PC-9 (cell line): ENCODE results near the gene APOBEC3C. TPM values are rescaled to one million over a fixed set of nuclear protein-coding genes. Genes with fewer than 3 reads are reported as not detected.
"Not testable (repeated sequence)": the region's sequence is repeated elsewhere in the genome, so short reads cannot be mapped to it uniquely, and the experiment has no call there.

Experiments
- BruUV-seq: library from RNA; stranded (reverse); fragments of 400-500 nt; replicated peaks from 2 replicates; lab custom pipeline; 2021; lab: Mats Ljungman, UMichigan
- CTCF ChIA-PET: fragments of 300-600 bp; sonication (Branson Sonifier 250); formaldehyde crosslinking; loops from one replicate; lab custom pipeline; 2022; ENCODE audit warnings: antibody characterized with exemption; lab: Charles Lee
- POLR2A ChIA-PET: fragments of 300-600 bp; sonication (Branson Sonifier 250); formaldehyde crosslinking; loops from one replicate; lab custom pipeline; 2022; ENCODE audit warnings: antibody characterized with exemption; ENCODE audit not compliant: unreplicated experiment; lab: Charles Lee
- DNase-seq, 2 experiments: peaks; one replicate each; pipeline versions ENCODE4 v3.0.0 to v3.0.0-alpha.2; 2015 to 2022; ENCODE audit warnings: mixed read lengths in 1 of 2
- H2AFZ ChIP-seq: fragments of 200-600 bp; sonication (generic); 2 replicates; pipeline ENCODE4 v1.8.1; 2017; ENCODE audit warnings: antibody characterized with exemption
- H3F3A ChIP-seq: fragments of 200-600 bp; sonication (generic); 2 replicates; pipeline ENCODE4 v1.8.1; 2017; ENCODE audit warnings: antibody characterized with exemption, mild to moderate bottlenecking, low read depth; ENCODE audit not compliant: insufficient read depth
- H3K27ac ChIP-seq: fragments of 200-600 bp; sonication (generic); 2 replicates; pipeline ENCODE4 v1.6.1; 2016; ENCODE audit warnings: mixed run types
- H3K27me3 ChIP-seq: fragments of 200-600 bp; sonication (generic); 2 replicates; pipeline ENCODE4 v1.6.1; 2016; ENCODE audit warnings: low read depth, mixed run types; ENCODE audit not compliant: insufficient read depth
- H3K36me3 ChIP-seq: fragments of 200-600 bp; sonication (generic); 2 replicates; pipeline ENCODE4 v1.6.1; 2016; ENCODE audit warnings: low read depth, mixed run types
- H3K4me1 ChIP-seq: fragments of 200-600 bp; sonication (generic); replicated peaks from 2 replicates; pipeline ENCODE4 v1.6.1; 2016; ENCODE audit warnings: mixed run types; ENCODE audit not compliant: insufficient read depth
- H3K4me2 ChIP-seq: fragments of 200-600 bp; sonication (generic); 2 replicates; pipeline ENCODE4 v1.6.1; 2017; ENCODE audit warnings: mixed run types
- H3K4me3 ChIP-seq: fragments of 200-600 bp; sonication (generic); 2 replicates; pipeline ENCODE4 v1.6.1; 2016; ENCODE audit warnings: mixed run types
- H3K79me2 ChIP-seq: fragments of 200-600 bp; sonication (generic); 2 replicates; pipeline ENCODE4 v1.6.1; 2017; ENCODE audit warnings: low read depth, mixed run types
- H3K9me2 ChIP-seq: fragments of 200-600 bp; sonication (generic); 2 replicates; pipeline ENCODE4 v1.8.1; 2017; ENCODE audit warnings: mild to moderate bottlenecking; ENCODE audit not compliant: insufficient read depth
- H3K9me3 ChIP-seq: fragments of 200-600 bp; sonication (generic); 2 replicates; pipeline ENCODE4 v1.8.1; 2016; ENCODE audit warnings: low read depth; ENCODE audit not compliant: insufficient read depth
- H4K20me1 ChIP-seq: fragments of 200-600 bp; sonication (generic); 2 replicates; pipeline ENCODE4 v1.8.1; 2017; ENCODE audit not compliant: insufficient read depth
- CTCF ChIP-seq: fragments of 200-600 bp; sonication (generic); conservative IDR thresholded peaks from 2 replicates; pipeline ENCODE4 v1.6.1; 2017; ENCODE audit warnings: mixed run types, antibody characterized with exemption, mild to moderate bottlenecking, moderate library complexity
- EZH2 ChIP-seq: fragments of 200-600 bp; sonication (generic); IDR thresholded peaks from 2 replicates; pipeline ENCODE4 v1.8.0; 2017; ENCODE audit warnings: antibody characterized with exemption, low read depth
- intact Hi-C: fragments of 100-400 bp; cut with micrococcal nuclease; formaldehyde crosslinking; loops from one replicate; pipeline ENCODE4 v1.10.0; 2022; ENCODE audit not compliant: unreplicated experiment
- total RNA-seq: library from RNA; stranded (reverse); gene quantifications from 2 replicates; pipeline ENCODE4 v1.2.3, GENCODE V29; 2021

The APOBEC3C gene
- total RNA-seq, 1 experiment from 2014 or later: 64.6 TPM

GRCh38 chr22:38973289-38974169 is 40.5 kb upstream of the APOBEC3C start:
- no peaks in the 10 kb centered on the region for H3K9me2 ChIP-seq
- peak overlapping the region; percentile 56; the same call in 1 of the 2 replicates for H2AFZ ChIP-seq
- H4K20me1 ChIP-seq: no peaks in the 10 kb centered on the region
- no peaks in the 10 kb centered on the region for H3K4me1 ChIP-seq
- DNase-seq: peak in 1 of 2 experiments; percentile 42
- peak; percentile 99 for TF ChIP-seq CTCF
- TF ChIP-seq EZH2: no peak
- no peak overlapping the region for H3K27ac ChIP-seq
- BruUV-seq: no TSS peak
- no peaks in the 10 kb centered on the region for H3K27me3 ChIP-seq
- H3K9me3 ChIP-seq: no peaks in the 10 kb centered on the region
- intact Hi-C loops: loop anchor here (1.0 kb wide), 1 partner anchor 30 kb away; no protein-coding TSS in a partner anchor
- H3K4me2 ChIP-seq: peak overlapping the region; percentile 63
- ChIA-PET POLR2A (interaction anchor here (0.7 kb wide), 1 partner anchor 1070 kb away, joined by 8 read pairs; no protein-coding TSS in a partner anchor), CTCF (interaction anchor here (0.6 to 1.1 kb wide), 3 partner anchors 9 to 380 kb away, joined by 4 to 8 read pairs (median 4); partner anchors contain the start of gene APOBEC3B)
- H3K36me3 ChIP-seq: no peaks in the 10 kb centered on the region
- H3F3A ChIP-seq: no peaks in the 10 kb centered on the region; the same call in 1 of the 2 replicates
- no peaks in the 10 kb centered on the region for H3K79me2 ChIP-seq
- H3K4me3 ChIP-seq: no peak overlapping the region

- Histone ChIP-seq H3K79me2 (no peaks in the 10 kb centered on the region), H4K20me1 (no peaks in the 10 kb centered on the region), H3K9me2 (no peaks in the 10 kb centered on the region), H3F3A (peaks cover 2% of the 10 kb centered on the region; the same call in 1 of the 2 replicates), H3K4me2 (no peak overlapping the region), H3K4me3 (no peak overlapping the region), H2AFZ (no peak overlapping the region), H3K9me3 (no peaks in the 10 kb centered on the region), H3K4me1 (no peaks in the 10 kb centered on the region), H3K27ac (no peak overlapping the region), H3K36me3 (no peaks in the 10 kb centered on the region), H3K27me3 (no peaks in the 10 kb centered on the region)
- no TSS peak for BruUV-seq
- intact Hi-C loops: no loop called here
- no peak for DNase-seq
- TF ChIP-seq EZH2 (no peak), CTCF (no peak)
- ChIA-PET CTCF (interaction anchor here (0.6 to 1.0 kb wide), 3 partner anchors 8 to 379 kb away, joined by 3 to 4 read pairs (median 4); partner anchors contain the start of gene APOBEC3B), POLR2A (no interaction called here)
These were observed 39.8 kb upstream of the APOBEC3C start for GRCh38 chr22:38974170-38974825.

GRCh38 chr22:38974826-38975175 is 39.3 kb upstream of the APOBEC3C start:
- DNase-seq: no peak
- Histone ChIP-seq H3K27ac (no peak overlapping the region), H3K4me2 (no peak overlapping the region), H3K27me3 (no peaks in the 10 kb centered on the region), H3K4me1 (no peaks in the 10 kb centered on the region), H3K79me2 (no peaks in the 10 kb centered on the region), H3K36me3 (no peaks in the 10 kb centered on the region), H3F3A (peaks cover 2% of the 10 kb centered on the region; the same call in 1 of the 2 replicates), H3K4me3 (no peak overlapping the region), H3K9me2 (no peaks in the 10 kb centered on the region), H4K20me1 (no peaks in the 10 kb centered on the region), H3K9me3 (no peaks in the 10 kb centered on the region), H2AFZ (no peak overlapping the region)
- ChIA-PET CTCF (interaction anchor here (0.6 kb wide), 1 partner anchor 47 kb away, joined by 3 read pairs; no protein-coding TSS in a partner anchor), POLR2A (no interaction called here)
- intact Hi-C loops: no loop called here
- BruUV-seq: no TSS peak
- TF ChIP-seq EZH2: no peak
- TF ChIP-seq CTCF: no peak

- intact Hi-C loops, POLR2A ChIA-PET: not testable (repeated sequence)
These were observed 36.8 kb upstream of the APOBEC3C start for GRCh38 chr22:38977289-38977688.

More at GRCh38 chr22:38977289-38977688, 36.8 kb upstream of the APOBEC3C start:
- H3K4me1 ChIP-seq, H3K4me2 ChIP-seq, DNase-seq, H3K79me2 ChIP-seq, H3K9me2 ChIP-seq, H3K36me3 ChIP-seq, H2AFZ ChIP-seq, CTCF ChIA-PET, BruUV-seq, H3K9me3 ChIP-seq, H4K20me1 ChIP-seq, H3K4me3 ChIP-seq, H3K27ac ChIP-seq, H3K27me3 ChIP-seq: not testable (repeated sequence)
- peaks cover 15% of the 10 kb centered on the region for H3F3A ChIP-seq
